Pons (tissue), 1 donor: ENCODE results near the gene DTX2.
"Not testable (repeated sequence)": the region's sequence is repeated elsewhere in the genome, so short reads cannot be mapped to it uniquely, and the experiment has no call there.

Source experiments
- DNase-seq: peaks from one replicate; pipeline ENCODE4 v3.0.0-alpha.2; 2016; ENCODE audit warnings: low spot score

Gene DTX2

GRCh38 chr7:76512941-76513816 is 51.7 kb downstream of the DTX2 start:
- no peak for DNase-seq

- DNase-seq: no peak
Measured at GRCh38 chr7:76513817-76514799, 52.6 kb downstream of the DTX2 start.

- no peak for DNase-seq
Measured at GRCh38 chr7:76514926-76515771, 53.6 kb downstream of the DTX2 start.

DNA sequence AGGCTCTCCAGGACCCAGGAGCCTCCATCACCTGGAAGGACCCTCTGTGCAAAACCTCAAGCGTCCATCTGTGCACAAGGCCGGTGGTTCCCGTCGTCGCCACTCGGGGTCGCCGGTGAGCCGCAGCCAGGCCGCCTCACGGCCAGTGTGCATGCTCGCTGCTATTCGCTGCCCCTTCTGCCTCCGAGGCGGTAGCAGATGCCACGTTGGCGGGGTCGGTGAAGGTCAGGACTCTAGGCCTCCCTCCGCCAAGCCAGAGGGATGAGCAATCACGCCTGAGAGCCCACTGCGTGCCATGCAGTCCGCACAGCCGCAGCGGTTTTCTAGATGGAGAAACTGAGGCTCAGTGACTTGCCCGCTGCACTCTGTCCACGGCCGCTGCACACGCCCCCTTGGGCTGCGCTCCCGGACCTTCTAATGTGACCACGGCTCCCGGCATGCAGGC is 54.5 kb downstream of the DTX2 start:
- no peak for DNase-seq

- not testable (repeated sequence) for DNase-seq
Measured at GRCh38 chr7:76516932-76517331, 55.4 kb downstream of the DTX2 start.

DNA sequence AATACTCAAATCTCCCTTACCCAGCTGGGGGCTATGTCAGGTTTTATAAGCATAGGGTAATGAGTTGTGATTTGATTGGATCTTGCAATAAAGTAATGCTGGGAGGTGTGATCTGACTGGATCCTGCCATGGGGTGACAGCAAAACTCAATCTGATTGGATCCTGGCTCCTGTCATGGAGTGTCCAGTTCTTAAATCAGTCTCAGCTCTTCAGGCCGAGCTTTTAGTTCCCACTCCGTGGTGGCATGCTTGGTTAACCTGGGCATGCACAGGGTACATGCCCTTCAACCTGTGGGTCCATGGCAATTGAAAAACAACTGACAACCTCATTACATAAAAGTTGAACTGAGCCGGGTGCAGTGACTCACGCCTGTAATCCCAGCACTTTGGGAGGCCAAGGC is 64.7 kb downstream of the DTX2 start:
- DNase-seq: not testable (repeated sequence)

DNA sequence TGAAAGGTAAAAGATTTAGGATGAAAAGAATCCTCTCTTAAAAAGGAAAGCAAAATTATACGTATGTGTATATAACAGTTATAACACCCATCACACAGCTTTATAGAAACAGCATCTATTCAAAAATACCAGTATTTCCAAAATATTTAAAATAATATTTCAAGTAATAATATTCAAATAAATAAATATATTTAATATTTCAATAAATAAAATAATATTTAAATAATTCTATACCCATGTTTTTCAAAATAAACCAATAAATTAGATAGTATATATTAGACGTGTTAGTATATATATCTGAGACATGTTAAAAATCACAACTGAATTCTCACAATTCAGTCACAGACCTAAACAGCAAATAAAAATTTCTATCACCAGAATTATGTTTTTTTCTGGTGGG is 70.1 kb downstream of the DTX2 start:
- not testable (repeated sequence) for DNase-seq

GRCh38 chr7:76543197-76543596 is 81.7 kb downstream of the DTX2 start, which contains the start of gene SPDYE16:
Gene SPDYE16 (minus strand): TSS chr7:76543297. CDS start chr7:76541459, 1,838 bp downstream.
- not testable (repeated sequence) for DNase-seq

DNA sequence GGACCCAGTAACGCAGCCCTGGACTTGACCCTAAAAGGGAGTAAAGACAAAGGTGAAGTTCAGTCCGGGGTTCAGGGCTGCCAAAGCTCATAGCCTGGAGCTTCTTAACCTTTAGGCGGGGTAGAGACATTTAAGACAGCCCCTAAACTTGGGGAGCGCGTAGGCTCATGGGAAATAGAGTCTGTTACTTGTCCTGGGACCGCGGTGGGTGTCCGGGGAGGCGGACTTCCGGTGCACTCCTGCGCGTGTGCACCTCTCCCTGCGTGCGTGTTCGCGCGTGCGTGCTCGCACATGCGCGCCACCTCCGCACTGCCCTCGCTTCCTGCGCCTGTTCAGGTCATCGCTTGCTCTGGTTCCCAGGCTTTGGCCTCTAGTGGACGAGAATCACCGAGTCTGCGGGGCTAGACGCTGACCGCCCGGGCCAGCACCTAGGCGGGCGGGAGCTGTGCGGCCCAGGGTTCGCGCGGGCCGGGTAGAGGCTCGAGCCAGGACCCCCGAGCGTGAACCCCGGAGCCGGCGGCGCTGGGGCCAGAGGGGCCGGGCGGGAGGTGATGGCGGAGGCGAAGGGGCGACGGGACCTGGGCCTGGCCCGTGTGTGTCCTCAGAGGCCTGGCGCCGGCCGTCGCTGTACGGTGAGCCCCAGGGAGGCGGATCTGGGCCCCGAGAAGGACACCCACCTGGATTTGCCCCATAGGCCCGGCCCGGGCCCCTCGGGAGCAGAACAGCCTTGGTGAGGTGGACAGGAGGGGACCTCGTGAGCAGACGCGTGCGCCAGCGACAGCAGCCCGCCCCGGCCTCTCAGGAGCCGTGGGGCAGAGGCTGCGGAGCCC is 87.7 kb downstream of the DTX2 start:
- peak; percentile 94 for DNase-seq

- DNase-seq: not testable (repeated sequence)
Measured at GRCh38 chr7:76549855-76550248, 88.3 kb downstream of the DTX2 start.

GRCh38 chr7:76551992-76552391 is 90.5 kb downstream of the DTX2 start:
- not testable (repeated sequence) for DNase-seq
